HG03280 (cell line): ENCODE measurements around the gene RAB11A.
A peak's percentile ranks its signal among the peaks of the same experiment; 100 is the strongest.

Source experiments
- ATAC-seq: cut with Tn5 transposase; IDR thresholded peaks from one replicate; pipeline ENCODE4 v1.9.1; 2021; ENCODE audit warnings: mild to moderate bottlenecking, moderate library complexity; ENCODE audit not compliant: unreplicated experiment

Gene RAB11A

DNA sequence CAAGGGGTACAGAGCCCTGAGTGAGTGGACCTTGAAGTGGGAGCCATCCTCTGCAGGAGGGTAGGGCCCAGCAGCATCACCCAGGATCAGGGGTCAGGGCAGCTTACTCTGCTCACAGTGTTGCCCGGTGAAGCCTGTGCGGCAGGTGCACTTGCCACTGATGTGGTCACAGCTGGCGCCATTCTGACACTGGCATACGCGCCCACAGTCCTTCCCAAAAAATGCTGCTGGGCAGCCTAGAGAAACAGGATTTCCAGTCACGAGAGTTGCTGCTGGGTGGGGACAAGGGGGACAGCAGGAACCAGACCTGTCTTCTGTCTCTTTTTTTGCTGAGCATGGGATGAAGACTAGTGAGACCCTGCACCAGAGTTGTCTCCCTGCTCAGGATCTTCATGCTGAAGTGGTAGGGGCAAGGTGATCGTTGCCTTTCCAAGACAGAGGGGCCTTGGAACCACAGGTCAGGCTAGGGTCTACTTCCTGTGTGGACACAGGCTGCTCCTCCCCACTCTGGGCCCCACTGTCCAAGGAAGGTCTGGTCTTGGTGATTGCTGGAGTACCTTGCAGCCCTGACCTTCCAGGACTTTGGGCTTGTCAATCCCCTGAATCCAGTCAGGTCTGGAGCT is 46.9 kb downstream of the RAB11A start:
- no peak for ATAC-seq

DNA sequence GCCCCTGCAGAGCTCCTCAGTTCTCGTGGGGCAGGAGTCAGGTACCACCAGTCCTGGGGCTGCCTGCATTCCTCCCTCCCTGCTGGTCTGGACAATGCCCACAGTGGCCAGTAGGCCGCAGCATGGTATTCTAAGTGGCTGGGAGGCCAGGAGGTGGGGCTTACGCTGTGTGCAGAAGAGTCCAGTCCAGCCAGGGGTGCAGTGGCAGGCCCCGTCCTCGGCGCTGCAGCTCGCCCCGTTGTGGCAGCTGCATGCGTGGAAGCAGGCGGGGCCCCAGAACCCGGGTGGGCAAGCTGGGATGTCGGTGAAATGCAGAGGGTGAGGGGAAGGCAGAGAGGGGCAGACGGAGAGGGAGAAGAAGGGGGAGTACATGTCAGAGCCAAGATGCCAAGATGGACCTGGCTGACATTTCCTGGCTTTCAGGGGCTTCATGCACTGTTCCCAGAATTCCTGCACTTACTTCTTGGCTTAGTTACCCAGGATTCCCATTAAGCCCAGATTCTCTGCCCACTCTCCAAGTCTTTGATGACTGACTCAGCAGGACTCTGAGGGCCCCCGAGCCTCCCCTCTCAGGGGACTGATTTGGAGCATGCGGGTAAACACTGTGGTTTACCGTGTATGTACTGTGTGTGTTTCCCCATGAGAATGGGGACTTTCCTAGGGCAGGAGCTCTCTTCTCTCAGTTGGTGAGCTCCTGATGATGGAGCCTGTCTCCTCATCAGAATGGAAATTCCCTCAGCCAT is 47.5 kb downstream of the RAB11A start:
- peak; percentile 55 for ATAC-seq

DNA sequence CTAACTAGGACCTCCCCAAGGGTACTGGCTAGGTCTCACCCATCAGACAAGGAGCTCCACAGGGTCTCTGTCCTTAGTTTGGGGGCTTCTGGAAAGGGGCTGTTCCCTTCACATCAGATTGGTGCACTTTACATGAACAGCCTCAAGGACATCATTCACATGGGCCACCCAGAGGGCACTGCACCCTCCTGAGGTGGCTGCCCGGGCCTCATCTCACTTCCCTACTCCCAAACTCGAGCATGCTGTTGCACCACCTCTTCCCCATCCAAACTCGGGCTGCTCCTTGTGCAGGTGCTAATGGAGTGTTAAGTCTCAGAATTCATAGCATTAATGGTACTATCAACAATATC is 48.1 kb downstream of the RAB11A start:
- ATAC-seq: no peak

DNA sequence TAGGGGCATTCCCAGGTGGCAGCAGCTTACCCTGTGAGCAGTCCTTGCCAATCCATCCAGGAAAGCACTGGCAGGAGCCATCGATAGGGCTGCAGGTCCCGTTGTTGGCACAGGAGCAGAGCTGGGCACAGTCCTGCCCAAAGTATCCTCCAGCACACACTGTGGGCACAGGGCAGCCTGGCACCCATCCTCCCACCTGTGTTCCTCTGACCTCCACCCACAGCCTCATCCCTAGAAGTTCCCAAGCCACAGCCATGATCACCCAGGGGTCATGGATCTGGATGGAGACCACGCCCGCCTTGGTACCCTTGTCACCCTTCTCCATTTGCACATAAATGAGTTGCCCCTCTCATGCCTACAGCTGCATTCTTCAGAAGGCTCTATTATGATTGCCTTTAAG is 48.6 kb downstream of the RAB11A start:
- no peak for ATAC-seq

DNA sequence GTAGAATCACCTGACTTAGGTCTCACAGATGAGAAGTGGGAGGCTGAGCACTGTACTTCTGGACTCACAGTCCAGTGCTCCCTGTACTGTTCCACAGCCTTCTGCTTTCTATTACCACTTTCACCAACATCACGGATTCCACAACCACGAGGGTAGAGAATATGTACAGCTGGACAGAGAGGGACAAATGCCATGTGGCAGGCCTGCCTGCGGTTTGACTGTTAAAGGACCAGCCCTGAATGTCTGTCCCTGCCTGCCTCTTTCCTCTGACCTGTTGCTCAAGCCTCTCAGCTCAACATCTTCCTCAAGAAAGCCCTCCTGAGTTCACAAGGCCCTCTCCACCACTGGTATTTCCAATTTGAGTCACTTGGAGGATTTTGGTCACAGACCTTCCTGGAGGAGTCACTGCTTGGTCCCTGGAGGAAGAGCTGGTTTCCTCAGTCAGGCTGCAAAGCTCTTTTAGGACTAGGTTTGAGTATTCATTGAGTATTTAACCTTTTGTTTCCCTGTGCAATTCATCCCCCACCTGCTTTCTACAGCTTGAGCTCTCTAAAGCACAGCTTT is 49.1 kb downstream of the RAB11A start:
- no peak for ATAC-seq

DNA sequence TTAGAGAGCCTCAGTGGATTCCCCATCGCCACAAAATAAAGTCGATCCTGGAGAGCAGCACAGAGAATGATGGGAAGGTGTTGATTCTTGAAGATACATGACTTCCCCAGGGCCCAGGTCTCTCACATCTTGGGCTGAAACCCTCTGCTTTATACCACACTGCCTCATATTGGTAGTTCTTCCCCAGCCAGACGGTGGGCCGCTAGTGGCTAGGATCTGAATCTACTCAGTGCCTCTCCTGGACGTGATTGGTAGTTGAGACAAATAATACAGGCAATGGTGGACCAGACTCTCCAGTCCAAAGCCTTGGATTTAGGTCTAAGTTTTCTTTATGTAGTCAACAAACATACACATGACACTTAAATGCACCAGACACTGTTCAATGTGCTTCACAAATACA is 49.7 kb downstream of the RAB11A start:
- ATAC-seq: no peak

DNA sequence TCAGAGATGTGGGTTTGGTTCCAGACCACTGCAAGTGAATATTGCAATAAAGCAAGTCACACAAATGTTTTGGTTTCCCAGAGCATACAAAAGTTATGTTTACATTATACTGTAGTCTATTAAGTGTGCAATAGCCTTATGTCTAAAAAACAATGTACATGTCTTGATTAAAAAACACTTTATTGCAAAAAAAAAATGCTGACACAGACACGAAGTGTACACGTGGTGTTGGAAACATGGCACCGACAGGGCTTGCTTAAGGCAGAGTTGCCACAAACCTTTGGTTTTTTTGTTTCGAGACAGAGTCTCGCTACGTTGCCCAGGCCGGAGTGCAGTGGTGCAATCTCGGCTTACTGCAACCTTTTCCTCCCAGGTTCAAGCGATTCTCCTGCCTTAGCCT is 50.1 kb downstream of the RAB11A start:
- no peak for ATAC-seq

DNA sequence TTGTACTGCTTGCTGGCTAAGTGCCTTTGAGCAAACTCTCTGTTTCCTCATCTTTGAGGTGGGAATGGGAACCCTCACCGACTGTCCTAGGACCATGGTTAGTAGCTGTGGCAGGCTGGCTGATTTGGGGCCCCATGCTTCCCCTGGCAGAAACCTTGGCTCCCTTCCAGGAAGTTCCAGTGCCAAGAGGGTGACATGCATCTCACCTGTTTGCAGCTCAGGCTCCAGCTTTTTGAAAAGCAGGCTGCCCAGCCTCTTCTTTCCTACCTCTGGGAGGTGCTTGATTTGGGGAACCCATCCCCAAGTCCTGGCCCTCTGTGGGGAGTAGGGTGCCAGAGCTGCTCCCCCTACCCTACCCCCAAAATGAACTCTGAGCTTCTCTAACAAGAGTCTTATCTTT is 50.8 kb downstream of the RAB11A start:
- no peak for ATAC-seq

DNA sequence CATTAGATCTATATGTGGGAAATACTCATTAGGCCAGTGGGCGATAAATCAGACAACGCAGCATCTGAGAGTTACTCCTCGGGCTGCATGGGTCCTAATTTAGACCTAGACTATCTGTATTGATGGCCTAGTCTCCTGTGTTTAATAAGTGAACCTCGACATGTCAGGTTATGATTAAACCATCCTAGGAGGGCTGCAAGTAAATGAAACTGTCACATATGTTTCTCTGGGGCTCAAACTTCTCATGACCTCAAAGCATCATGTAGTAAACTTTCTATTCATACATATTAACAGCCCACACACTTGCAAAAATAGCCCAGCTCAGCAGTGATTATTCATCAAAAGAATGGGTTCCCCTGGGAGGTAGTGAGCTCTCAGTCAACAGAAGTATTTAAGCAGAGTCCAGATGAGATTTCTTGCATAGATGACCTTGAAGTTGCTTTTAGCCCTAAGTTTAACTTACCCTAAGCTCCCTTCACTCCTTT is 51.6 kb downstream of the RAB11A start:
- ATAC-seq: no peak

DNA sequence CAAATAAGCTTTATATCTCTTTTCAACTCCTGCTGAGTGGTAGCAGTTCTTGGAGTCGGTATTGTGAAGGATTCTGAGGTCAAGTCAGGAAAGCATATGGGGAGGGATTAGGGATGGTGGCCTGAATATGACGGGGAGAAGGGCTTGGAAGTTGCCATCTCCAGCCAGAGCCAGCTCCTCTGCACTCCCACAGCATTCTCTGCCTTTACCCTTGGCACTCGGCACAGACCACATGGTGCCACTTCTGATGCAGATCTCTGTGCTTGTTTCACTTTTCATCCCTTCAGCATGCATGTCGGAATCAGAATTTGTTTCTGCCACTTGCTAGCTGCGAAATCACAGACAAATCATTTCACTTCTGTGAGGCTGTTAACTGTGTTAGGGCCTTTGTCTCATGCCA is 52.5 kb downstream of the RAB11A start:
- ATAC-seq: no peak

DNA sequence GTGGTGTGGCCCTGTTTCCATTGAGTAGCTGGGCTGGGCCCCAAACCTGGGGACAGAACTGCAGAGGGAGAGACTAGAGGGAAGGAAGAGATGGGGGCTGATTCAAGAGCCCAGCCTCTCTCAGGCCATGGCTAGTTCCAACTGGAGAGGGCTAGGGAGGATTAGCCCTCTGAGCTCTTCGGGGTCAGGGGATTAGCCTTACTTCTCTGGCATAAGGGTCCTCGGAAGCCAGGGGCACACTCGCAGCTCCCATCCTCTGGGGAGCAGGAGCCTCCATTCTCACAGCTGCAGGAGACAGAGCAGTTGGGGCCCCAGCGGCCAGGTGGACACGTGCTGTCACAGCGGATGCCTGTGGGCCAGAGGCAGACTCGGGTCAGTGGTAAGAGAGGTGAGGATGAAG is 53.3 kb downstream of the RAB11A start:
- no peak for ATAC-seq

DNA sequence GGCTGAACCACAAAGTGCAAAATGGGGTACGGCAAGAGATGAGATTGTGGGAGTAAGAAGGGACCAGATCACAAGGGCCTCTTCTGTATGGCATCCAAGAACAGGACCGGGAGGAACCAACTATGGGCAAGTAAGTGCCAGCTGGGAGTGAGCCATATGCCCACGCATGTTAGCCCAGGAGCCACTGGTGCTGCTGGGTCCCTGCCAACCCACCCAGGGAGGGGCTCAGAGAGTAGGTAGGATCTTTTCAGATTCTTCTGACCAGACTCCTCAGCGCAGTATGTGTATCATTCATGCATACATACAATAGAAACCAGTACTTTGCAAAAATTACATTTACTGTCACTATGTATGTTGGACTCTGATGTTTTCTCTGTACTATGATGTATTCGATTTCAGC is 54.0 kb downstream of the RAB11A start:
- ATAC-seq: no peak

DNA sequence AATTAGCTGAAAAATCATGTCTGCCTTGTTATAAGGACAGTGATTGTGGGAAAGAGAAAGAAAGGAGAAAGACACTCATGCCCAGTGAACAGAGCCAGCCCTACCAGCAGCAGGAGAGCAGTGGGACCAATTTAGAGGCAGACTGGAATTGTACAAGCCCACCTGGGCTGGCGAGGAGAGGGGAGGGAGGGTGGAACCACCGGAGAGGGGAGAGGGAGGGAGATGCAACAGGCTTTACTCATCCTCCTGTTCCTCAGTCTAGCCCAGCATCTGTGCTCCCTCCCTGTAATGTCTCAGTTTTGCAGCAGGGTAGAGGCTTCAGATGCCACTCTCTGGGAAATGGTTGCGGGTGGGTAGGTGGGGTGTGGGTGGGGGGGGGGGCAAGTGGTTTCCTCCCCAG is 54.7 kb downstream of the RAB11A start:
- no peak for ATAC-seq

DNA sequence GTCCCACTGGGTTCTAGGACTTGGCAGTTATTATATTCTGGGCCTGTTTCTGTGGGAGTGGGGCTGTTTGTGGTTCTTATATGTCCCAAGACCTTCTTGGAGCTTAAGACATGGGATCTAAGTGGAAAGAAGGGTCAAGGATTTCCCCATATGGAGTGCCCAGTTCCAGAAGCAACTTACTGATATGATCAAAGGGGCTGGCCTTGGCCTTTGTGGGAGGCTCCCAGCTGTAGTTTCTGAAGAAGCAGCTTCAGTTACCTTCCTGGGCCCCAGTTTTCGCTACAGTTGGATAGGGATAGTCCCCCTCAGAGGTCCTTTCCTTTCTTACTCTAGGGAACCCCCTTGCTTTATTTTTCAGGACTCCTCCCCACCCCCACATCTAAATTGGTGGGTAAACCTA is 56.0 kb downstream of the RAB11A start:
- ATAC-seq: no peak

DNA sequence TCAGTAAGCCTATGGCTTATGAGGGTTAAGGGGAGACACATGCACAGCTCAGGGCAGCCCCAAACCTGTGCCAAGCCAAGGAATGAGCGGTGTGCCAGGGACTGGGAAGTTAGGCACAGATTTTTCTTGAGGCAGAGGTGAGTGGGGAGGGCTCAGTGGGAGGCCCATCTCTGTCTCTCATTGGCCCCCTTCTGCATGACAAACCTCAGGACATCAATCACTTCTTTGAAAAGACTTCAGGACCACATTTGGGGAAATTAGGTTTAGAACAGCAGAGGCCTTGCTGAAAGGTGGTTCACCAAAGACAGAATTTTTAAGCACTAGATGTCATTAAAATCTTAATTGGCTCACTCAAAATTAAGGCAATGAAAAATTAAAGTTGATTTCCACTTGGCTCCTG is 57.2 kb downstream of the RAB11A start:
- ATAC-seq: no peak

DNA sequence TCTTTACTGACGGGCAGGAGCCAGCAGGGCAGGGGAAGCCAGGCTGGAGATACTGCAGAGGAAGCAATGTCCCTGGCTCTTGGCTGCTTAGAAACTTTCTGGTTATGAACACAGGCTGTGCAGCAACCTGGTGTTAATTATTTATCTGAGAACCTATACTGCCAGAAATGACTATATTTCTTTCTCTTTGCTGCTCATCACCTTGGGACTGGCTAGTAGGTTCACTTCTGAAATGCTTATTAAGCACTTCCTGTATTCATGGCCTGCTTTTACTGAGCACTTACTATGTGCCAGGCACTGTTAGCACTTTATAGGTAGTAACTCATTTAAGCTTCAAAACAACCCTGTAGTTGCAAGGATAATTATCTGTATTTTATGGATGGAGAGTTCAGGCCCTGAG is 57.6 kb downstream of the RAB11A start:
- ATAC-seq: no peak

DNA sequence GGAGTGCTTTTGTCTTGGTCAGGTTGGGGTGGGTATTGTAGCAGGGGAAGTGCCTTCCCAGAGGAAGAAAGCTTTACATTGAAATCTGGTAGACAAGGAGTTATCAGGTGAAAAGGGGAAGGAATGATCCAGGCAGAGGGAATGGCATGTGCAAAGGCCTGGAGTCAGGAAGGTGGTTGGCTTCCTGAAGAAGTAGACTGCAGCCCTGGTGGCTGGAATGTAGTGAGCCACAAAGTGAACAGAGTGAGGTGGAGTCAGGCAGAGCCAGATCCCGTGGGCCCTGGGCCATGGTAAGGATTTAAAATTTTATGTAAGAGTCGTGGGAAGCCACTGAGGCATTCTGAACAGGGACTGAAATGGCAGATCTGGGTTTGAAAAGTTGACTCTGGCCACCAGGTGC is 58.3 kb downstream of the RAB11A start:
- no peak for ATAC-seq

DNA sequence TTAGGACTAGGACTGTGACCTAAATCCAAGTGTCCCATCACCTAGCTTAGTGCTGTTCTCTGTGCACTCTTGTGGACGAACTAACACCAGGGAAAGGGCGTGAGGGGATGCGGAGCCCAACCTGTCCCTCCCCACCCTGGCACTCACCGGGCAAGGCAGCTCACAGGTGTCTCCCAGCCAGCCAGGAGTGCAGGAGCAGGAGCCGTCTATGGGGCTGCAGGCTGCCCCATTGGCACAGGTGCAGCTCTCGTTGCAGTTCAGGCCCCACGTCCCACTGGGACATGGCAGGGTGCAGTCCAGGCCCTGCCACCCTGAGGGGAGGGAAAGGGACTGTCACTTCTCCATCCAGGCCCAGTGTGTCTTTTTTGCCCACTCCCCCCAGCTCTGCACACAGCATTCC is 60.3 kb downstream of the RAB11A start:
- no peak for ATAC-seq

DNA sequence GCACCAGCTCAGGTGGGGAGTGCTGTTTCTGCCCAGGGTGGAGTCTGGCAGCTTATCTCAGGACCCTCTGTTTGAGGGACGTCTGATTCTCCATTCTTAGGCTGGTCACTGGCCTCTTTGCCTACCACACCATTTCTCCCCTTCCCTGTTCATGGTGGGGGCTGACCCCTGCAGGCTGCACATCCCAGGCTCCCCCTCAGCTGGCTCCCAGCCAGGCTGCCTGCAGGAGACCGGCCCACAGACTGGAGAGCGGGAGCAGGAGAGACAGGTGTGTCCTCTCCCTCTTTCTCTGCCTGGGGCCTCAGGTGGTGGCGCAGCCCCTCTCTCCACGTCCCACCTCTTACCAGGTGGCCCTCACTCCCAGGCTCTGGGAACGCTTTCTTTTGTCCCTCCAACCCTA is 60.8 kb downstream of the RAB11A start:
- ATAC-seq: no peak

DNA sequence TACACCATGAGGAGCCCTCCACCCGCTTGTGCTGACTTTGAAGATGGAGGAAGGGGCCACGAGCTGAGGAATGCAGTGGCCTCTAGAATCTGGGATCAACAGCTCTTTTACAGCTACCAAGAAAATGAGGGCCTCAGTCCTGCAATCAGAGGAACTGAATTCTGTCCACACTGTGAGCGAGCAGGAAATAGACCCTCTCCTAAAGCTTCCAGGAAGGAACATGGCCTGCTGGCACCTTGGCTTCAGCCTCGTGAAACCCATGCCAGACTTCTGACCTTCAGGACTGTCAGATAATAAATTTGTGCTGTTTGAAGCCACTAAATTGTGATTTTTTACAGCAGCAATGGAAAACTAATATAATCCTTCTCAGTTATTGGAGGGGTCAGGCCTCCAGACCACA is 61.9 kb downstream of the RAB11A start:
- ATAC-seq: no peak

DNA sequence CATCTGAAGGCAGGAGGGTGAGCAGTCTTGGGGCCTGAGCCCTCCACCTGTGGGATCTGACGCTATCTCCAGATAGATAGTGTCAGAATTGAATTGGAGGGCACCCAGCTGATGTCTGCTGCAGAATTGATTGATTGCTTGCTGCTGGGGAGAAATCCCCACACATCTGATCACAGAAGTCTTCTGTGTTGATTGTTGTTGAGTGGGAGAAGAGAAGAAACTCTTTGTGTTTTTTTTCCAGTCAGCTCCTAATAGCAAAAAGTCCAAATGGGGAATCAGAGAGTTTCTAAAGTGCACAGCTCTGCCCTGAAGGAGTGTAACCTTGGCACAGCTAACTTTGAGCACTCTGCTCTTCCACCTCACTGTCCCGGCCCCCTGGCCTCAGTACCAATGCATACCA is 66.1 kb downstream of the RAB11A start:
- no peak for ATAC-seq

DNA sequence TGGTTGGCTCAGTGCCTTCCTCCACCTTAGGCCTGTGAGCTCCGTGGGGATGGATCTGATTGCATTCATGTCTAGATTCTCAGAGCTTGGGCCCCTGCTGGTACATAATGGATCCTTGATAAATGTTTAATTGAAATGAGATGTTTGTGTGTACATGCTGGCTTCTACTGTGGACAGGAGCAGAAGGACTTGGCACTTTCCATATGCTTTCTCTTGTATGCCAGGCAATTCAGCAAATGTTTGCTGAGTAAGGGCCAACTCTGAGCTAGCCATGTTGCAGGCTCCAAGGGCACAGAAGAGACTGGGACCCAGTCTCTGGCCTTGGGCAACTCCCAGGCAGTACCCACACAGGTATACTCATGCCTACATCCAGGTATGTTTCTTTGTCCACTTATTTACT is 67.0 kb downstream of the RAB11A start:
- no peak for ATAC-seq

DNA sequence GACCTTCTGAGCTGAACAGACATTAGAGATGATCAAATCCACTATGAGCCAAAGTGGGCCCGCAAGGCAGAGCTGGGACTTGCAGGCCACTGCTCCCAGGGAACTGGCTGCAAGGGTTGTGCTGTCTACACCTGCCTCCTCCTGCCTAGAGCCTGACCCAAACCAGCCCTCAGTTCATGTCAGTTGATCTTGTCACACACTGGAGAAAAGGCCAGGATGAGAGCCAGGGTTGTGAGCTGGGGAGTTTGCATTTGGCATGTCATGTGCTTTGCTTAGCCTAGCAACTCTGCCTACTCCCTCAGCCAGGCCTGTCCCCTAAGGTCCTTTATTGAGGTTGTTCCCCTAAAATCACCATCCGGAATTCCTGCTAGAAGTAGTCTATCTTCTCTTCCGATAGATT is 67.8 kb downstream of the RAB11A start:
- ATAC-seq: no peak
